NAMALWA (cell line): ENCODE measurements around the gene SIDT2.

Experiments
- DNase-seq: peaks from one replicate; pipeline ENCODE4 v3.0.0-alpha.2; 2015; ENCODE audit warnings: low spot score

The SIDT2 gene

GRCh38 chr11:117222991-117223740 lies 44.6 kb downstream of the SIDT2 start:
- no peak for DNase-seq

GRCh38 chr11:117223741-117224689 lies 45.5 kb downstream of the SIDT2 start:
- DNase-seq, result no peak

- DNase-seq, result no peak
These were observed 47.1 kb downstream of the SIDT2 start for GRCh38 chr11:117225553-117226170.

- peak; percentile 85 for DNase-seq
These were observed 48.1 kb downstream of the SIDT2 start for GRCh38 chr11:117226388-117227385.

GRCh38 chr11:117228091-117228490 lies 49.5 kb downstream of the SIDT2 start:
- no peak for DNase-seq

GRCh38 chr11:117229411-117229810 lies 50.9 kb downstream of the SIDT2 start:
- no peak for DNase-seq

DNA sequence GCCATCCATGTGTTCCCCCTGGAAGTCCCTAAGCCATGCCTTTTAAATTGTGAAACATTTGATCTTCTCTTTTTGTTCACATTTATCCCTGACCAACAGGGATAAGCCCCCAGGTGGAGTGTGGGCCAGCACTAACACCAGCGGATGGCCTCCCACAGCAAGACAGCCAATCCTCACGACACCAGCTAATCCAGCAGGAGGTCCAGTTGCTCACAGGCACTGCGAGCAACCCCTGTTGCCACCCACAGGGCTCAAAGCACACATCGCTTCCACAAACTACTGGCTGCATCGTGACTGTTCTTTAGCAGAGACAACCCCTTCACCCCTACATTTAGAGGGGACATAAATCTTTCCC lies 51.4 kb downstream of the SIDT2 start:
- DNase-seq, result no peak

DNA sequence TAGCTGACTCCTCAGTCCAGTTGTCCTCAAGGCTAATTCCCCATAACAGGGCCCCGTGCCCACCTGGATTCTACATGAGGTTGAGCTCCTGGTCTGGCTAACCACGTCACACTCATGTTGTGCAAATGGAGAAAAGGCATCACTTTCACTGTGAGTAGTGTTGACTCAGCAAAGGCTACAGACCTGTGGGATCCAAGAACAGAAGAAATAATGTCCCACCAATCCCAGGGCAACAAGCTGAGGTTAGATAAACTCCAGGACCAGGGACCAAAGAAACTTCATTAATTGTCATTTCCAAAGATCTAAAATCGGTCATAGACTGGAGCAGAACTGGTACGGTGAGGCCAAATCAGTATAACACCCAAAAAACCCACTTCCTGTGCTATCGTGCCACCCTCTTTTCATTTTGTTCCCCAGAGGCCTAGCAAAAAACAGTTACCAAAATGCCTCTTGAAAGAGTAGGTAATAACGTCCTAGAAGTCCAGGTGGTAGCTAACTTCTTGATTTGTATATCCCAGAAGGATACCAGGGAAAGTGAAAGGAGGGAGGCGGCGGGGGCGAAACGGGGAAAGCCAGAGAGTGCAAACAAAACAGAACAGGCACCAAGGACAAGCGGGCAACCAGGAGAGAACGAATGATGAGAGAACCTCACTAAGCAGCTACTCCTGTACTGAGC lies 51.9 kb downstream of the SIDT2 start:
- DNase-seq, result peak; percentile 71

DNA sequence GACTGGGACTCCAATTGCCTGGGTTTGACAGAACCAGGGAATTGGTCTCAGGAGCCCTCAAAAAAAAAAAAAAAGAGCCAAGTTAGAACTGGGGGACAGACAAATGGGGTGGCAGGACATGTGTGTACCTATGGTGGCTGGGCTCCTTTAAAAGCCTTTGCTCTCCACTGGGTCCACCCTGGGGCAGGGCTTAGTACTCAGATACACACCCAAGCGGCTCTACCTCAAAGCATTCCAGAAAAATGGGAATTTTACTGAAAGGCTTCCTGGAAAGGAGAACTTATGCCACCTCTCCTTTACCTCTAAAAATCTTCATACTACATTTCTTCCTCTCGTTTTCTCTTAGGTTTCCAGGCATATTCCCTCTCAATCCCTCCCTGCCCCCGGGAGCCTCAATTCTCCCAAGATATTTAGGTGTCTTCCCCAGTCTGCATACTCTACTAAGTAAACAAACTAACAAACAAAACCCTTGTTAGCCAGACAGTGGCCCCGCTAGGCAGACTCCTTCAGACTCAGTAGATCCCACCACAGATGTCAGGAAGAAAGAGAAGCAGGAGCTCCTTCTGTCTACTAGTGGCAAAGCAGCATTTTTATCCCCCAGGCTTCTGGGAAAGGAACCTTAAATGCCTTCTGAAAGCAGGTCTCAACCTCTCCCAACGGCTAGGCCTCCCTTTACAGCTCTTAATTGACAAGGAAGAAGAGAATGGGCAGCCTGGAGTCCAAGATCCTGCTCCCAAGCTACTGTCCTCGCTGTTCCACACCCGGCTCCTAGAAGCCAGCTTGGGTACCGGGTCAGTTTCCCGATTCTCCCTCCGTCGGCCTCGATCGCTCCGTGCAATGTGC lies 52.7 kb downstream of the SIDT2 start:
- DNase-seq, result peak; percentile 44

- DNase-seq, result no peak
These were observed 53.2 kb downstream of the SIDT2 start, which contains the start of gene PCSK7 for GRCh38 chr11:117231842-117232091. Gene PCSK7 (minus strand): TSS chr11:117232073. CDS start chr11:117229844, 2,229 bp downstream.

DNA sequence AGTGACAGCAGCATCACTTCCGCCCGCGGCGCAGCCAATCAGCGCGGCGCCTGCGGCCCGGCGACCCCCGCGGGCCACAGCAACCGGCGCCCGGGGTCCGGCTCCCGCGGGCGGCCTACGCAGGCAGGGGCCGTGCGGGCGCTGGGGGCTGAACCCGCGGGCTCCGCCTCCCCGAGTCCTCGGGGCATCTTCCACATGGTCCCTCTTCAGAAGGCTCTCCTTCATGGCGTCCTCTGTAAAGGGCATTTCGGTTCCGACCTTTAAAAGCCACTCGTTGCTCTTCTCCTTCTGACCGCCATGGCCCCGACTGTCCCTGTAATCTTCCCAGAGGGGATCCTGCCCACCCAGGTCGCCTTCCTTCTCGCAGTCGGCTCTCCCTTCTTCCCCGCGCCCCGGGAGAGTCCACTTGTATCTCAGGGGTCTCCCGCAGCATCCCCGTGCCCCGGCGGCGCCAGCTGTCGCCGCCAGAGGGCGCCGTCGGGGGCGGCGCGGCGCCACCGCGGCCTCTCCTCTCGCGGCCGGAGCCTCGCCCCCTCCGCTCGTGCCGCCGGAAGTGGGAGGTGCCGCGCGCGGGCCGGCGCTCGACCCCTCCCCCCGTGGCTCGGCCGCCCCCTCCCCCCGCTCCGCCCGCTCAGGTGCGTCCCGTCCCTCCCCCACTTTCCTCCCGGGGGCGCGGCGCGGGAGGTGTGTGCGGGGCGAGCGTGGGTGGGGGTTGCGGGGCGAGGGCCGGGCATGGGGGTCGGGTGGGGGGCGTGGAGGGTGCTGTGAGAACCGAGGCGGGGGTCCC lies 53.7 kb downstream of the SIDT2 start, which contains the start of gene RNF214:
Gene RNF214, plus strand, starts transcription at position 580 of the 787 bp plus-strand sequence. CDS start 1,602 bp downstream, outside the sequence.
- DNase-seq, result peak; percentile 88

DNA sequence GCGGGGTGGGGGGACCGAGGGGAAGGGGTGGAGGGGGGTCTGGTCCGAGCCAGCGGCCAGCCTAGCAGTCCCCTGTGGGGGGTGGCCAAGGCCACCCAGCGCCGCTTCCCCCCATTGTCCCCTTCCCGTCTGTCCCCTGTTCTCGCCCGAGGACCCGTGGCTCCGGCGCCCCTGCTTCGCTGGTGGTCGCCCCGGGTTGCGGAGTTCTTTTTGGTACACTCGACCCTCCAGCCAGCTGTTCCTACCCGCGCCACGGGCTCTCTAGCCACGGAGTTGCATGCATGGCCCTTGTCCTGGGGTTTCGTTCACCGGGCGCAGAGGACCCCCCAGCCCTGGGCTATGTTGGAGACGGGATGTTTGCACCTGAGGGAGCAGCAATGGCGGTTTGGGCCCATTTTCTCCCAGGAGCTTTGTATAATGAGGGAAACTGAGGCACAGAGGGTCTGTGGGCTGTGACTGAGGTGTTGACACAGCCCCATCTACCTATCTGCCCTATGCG lies 54.4 kb downstream of the SIDT2 start:
- DNase-seq, result peak; percentile 20

DNA sequence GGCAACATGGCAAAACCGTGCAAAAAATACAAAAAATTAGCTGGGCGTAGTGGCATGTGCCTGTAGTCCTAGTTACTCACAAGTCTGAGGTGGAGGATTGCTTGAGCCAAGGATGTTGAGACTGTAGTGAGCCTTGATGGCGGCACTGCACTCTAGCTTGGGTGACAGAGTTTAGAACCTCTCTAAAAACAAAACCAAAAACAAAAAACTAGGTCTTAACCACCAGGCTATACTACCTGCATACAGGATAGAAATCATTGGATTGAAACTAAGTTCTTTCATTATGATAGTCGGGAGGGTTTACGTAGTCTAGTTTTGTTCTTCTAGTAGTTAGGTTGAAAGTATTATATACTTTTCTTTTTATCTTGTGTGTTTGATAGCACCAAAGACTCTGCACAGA lies 59.7 kb downstream of the SIDT2 start:
- DNase-seq, result no peak

GRCh38 chr11:117239295-117239694 lies 60.8 kb downstream of the SIDT2 start:
- no peak for DNase-seq
